Activated T-helper 2 cell treated with anti-CD3 and anti-CD28 coated beads, Interferon-gamma antibody, Interleukin-2, Interleukin-4, amounts not matched to agents 10 μg/mL and 5 μg/mL and 100 μg/mL, durations not matched to agents 14 hours and 24 hours and 36 hours (primary cell): Measurements from ENCODE around the gene NTM. TPM values are rescaled to one million over a fixed set of nuclear protein-coding genes. Genes with fewer than 3 reads are reported as not detected.

Experiments used
- DNase-seq: peaks from one replicate; pipeline ENCODE4 v3.0.0; 2021; ENCODE audit warnings: low spot score
- H3K27ac Mint-ChIP-seq: one replicate; pipeline ENCODE4 v1.8.0; 2021; ENCODE audit warnings: mixed read lengths
- H3K27me3 Mint-ChIP-seq: one replicate; pipeline ENCODE4 v1.8.0; 2021; ENCODE audit warnings: low read depth, mixed read lengths
- H3K36me3 Mint-ChIP-seq: one replicate; pipeline ENCODE4 v1.8.0; 2021; ENCODE audit warnings: low read depth, mixed read lengths
- H3K4me1 Mint-ChIP-seq: one replicate; pipeline ENCODE4 v1.8.0; 2021; ENCODE audit warnings: low read depth, mixed read lengths
- H3K4me3 Mint-ChIP-seq: one replicate; pipeline ENCODE4 v1.8.0; 2021; ENCODE audit warnings: low read depth, mild to moderate bottlenecking, moderate library complexity, mixed read lengths
- H3K9me3 Mint-ChIP-seq: one replicate; pipeline ENCODE4 v1.8.0; 2021; ENCODE audit warnings: mixed read lengths
- intact Hi-C: fragments of 100-400 bp; cut with micrococcal nuclease; formaldehyde crosslinking; loops from one replicate; pipeline ENCODE4 v1.15.1; 2023
- total RNA-seq: library from RNA; stranded (reverse); gene quantifications from 2 replicates; pipeline ENCODE4 v1.2.3, GENCODE V29; 2022

The NTM gene
- total RNA-seq, 1 donor from 2014 or later = not detected

DNA sequence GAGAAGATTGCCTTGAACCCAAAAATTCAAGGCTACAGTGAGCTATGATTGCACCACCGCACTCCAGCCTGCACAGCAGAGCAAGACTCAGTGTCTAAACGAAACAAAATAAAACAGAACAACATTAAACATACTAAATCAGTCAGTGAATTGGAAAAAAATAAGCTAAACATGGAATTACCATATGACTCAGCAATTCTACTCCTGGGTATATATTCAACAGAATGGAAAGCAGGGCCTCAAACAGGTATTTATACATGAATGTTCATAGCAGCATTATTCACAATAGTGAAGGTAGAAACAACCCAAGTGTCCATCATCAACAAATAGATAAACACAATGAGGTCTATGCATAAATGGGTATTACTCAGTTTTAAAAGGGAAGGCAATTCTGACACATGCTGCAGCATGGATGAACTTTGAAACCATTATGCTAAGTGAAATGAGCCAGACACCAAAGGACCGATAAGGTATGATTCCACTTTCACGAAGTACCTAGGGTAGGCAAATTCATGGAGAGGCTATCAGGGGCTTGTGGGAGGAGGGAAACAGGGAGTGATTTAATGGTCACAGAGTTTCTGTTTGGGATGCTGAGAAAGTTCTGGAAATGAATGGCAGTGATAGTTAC, 15.5 kb downstream of the NTM start:
- no peak overlapping the region for H3K4me3 Mint-ChIP-seq
- H3K4me1 Mint-ChIP-seq = no peaks in the 10 kb centered on the region
- DNase-seq = no peak
- no peaks in the 10 kb centered on the region for H3K27me3 Mint-ChIP-seq
- intact Hi-C loops = no loop called here
- H3K27ac Mint-ChIP-seq = no peak overlapping the region
- H3K36me3 Mint-ChIP-seq = no peaks in the 10 kb centered on the region
- no peaks in the 10 kb centered on the region for H3K9me3 Mint-ChIP-seq

DNA sequence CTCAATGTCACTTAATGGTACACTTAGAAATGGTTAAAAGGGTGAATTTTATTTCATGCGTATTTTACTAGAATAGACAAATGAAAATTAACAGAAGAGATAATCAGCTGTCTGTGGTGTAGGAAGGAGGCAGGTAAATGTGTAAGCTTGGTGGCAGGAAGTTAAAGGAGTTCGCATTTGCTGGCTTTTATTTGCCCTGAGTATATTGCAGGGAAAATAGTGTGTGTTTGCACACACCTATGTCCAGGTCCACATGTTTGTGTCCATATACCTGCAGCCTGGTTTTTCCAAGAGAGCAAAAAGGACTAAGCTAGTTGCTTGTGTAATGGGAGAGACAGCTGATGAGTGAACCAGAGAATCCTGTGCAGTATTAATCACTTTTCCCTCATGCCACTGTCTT, 16.0 kb downstream of the NTM start:
- H3K9me3 Mint-ChIP-seq = no peaks in the 10 kb centered on the region
- no peaks in the 10 kb centered on the region for H3K27me3 Mint-ChIP-seq
- intact Hi-C loops = no loop called here
- H3K36me3 Mint-ChIP-seq = no peaks in the 10 kb centered on the region
- no peak overlapping the region for H3K4me3 Mint-ChIP-seq
- no peak for DNase-seq
- no peak overlapping the region for H3K27ac Mint-ChIP-seq
- no peaks in the 10 kb centered on the region for H3K4me1 Mint-ChIP-seq

DNA sequence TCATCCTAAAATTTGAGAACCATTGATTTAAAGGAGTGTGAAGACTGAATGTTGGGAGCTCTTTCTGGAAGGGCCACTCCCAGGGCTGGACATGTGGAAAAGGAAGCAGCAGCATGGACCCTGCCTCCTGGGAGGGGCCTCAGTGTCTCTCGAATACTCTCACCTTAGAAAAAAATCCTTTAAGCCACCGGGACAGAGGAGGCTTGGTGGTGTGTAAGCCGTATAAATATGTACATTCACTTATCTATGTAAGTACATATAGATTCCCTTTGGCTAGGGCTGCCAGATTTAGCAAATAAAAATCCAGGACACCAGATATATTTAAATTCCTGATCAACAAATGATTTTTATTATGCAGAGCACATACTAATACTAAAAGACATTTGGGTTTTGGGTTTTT, 17.6 kb downstream of the NTM start:
- Mint-ChIP-seq H3K27me3 (no peaks in the 10 kb centered on the region), H3K36me3 (no peaks in the 10 kb centered on the region), H3K4me3 (no peak overlapping the region), H3K9me3 (no peaks in the 10 kb centered on the region), H3K27ac (no peak overlapping the region), H3K4me1 (no peaks in the 10 kb centered on the region)
- no peak for DNase-seq
- intact Hi-C loops = no loop called here

DNA sequence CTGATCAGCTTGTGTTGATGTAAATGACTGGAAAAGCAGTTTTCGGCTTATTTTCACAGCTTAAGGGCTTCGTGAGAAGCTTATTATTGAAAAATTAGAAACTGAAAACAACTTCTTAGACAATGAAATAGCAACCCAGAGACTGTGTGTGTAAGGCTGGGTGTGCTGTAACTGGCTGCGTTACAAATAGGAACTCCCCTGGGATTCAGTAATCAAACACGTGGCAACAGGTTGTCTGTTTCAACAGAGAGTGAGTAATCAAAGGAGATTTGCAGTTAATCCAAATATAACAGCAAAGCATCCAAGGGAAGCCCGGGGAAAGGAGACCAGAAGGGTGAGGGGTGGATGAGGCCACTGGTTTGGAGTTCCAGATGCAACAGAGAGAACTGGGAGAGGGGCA, 19.2 kb downstream of the NTM start:
- no peaks in the 10 kb centered on the region for H3K9me3 Mint-ChIP-seq
- intact Hi-C loops = no loop called here

DNA sequence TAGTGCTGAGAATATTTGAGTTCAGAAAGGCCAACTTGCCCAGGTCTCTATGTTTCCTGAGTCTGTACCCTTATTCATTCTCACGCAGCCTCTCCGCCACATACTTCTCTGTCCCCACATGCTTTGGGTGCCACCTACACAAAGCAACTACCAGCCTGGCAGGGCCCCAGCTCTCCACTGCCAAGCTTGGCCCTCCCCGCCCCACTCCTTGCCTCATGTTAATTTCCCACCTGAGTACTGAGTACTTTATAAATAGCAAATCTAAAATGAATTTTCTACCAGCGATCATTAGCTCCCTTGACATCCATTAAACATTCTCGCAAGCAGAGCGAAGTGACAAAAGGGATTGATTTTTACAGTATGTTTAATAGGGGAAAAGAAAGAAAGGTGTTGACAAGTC, 20.8 kb downstream of the NTM start:
- intact Hi-C loops = no loop called here

More for the DNA sequence above, 19.2 kb downstream of the NTM start:
- Mint-ChIP-seq H3K4me3 (no peak overlapping the region), H3K27me3 (no peaks in the 10 kb centered on the region), H3K27ac (no peak overlapping the region), H3K36me3 (no peaks in the 10 kb centered on the region), H3K4me1 (no peaks in the 10 kb centered on the region)
- DNase-seq = no peak

DNA sequence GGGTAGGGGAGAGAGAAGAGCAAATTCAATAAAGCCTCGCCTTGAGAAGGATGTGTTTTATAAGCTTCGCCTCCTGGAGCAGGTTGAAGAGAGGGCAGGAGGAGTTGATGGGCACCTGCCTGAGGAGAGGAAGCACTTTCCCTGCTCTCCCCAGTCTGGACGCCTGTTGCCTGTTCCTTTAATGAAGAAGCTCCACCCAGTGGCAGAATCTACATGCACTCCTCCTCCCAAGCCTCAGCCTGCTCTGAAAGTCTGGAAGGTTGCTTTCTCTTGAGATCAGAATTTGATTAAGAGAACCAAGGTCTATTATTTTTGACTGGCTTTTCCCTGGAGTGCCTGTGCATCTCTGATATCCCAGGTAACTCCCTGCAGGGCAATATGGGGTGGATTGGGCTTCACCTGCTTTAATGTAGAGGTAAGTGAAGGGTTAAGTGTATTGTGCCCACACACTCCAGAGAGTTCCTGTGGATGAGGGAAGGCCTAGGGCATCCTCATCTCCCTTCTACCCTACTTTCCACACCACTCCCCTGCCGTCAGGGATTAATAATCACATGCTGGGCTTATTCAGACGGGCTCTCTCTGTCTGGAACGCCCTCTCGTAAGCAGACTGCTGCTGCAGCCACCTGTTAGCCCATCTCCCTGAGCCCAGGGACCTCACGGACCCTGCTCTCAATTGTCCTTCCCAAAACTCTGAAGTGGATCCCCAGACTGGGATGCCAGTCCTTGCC, 22.3 kb downstream of the NTM start:
- no peaks in the 10 kb centered on the region for H3K27me3 Mint-ChIP-seq
- no peaks in the 10 kb centered on the region for H3K4me1 Mint-ChIP-seq
- intact Hi-C loops = no loop called here
- H3K27ac Mint-ChIP-seq = no peak overlapping the region
- no peak for DNase-seq
- no peak overlapping the region for H3K4me3 Mint-ChIP-seq
- no peaks in the 10 kb centered on the region for H3K9me3 Mint-ChIP-seq
- no peaks in the 10 kb centered on the region for H3K36me3 Mint-ChIP-seq

More for the DNA sequence above, 20.8 kb downstream of the NTM start:
- H3K4me3 Mint-ChIP-seq = no peak overlapping the region
- no peak overlapping the region for H3K27ac Mint-ChIP-seq
- no peaks in the 10 kb centered on the region for H3K4me1 Mint-ChIP-seq
- H3K36me3 Mint-ChIP-seq = no peaks in the 10 kb centered on the region
- H3K27me3 Mint-ChIP-seq = no peaks in the 10 kb centered on the region
- DNase-seq = no peak
- H3K9me3 Mint-ChIP-seq = no peaks in the 10 kb centered on the region

DNA sequence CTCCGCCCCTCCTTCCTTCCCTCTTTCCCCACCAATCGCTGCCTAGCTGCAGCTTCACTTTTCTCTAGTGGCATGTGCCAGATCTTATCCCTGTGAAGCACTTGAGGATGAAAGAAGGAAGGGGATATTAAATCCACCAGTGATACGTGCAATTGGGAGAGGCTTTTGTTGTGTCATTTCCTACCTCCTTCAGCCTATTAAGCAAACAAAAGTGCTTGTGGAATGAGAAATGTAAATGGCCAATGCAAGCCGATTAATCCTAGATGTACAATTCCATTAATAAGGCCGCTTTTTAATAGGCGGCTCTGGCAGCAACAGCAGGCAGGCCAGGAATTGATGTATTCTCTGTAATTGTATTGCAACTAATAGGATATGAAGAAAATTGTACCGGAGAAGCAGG, 23.3 kb downstream of the NTM start:
- Mint-ChIP-seq H3K36me3 (no peaks in the 10 kb centered on the region), H3K4me1 (no peaks in the 10 kb centered on the region), H3K27ac (no peak overlapping the region), H3K4me3 (no peak overlapping the region), H3K27me3 (no peaks in the 10 kb centered on the region), H3K9me3 (no peaks in the 10 kb centered on the region)
- DNase-seq = no peak
- intact Hi-C loops = no loop called here

DNA sequence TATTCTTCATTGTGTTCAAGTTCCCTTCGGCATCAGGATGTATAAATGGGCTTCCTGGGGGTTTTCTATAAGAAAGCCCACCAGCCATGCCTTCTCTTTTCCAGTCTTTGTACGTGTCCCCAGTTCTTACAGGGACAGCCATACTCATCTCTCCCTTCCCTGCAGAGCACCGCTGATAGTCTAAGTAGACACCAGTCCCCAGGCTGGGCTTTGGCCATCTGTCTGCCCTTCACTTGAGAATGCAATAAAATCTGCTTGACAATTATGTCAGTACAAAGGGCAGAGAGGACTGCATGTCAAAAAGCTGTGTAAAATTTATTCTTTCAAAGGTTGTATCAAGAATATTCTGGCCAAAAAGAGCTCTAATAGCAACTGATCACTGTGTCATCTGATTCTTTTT, 27.3 kb downstream of the NTM start:
- DNase-seq = no peak
- Mint-ChIP-seq H3K36me3 (no peaks in the 10 kb centered on the region), H3K4me1 (no peaks in the 10 kb centered on the region), H3K27ac (no peak overlapping the region), H3K9me3 (no peaks in the 10 kb centered on the region), H3K27me3 (no peaks in the 10 kb centered on the region), H3K4me3 (no peak overlapping the region)
- intact Hi-C loops = no loop called here

DNA sequence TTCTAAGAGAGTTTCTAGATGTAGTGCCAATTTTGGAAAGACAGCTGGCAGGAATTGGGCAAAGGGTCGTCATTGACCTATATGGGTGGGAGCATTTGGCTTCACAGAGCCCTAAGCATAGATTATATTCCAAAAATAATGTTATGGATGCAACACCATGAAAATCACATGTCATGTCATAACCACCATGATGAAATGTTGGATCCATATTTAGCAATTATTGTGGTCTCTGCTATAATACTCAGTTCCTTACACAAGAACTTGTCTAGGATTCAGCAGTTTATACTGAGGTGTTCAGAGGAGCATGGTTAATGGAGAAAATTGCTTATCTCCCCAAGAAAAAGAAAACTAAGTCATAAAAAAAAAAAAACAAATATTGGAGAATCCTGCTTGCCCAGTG, 31.6 kb downstream of the NTM start:
- Mint-ChIP-seq H3K36me3 (no peaks in the 10 kb centered on the region), H3K27me3 (no peaks in the 10 kb centered on the region), H3K4me1 (no peaks in the 10 kb centered on the region), H3K4me3 (no peak overlapping the region), H3K27ac (no peak overlapping the region), H3K9me3 (no peaks in the 10 kb centered on the region)
- intact Hi-C loops = no loop called here
- no peak for DNase-seq

DNA sequence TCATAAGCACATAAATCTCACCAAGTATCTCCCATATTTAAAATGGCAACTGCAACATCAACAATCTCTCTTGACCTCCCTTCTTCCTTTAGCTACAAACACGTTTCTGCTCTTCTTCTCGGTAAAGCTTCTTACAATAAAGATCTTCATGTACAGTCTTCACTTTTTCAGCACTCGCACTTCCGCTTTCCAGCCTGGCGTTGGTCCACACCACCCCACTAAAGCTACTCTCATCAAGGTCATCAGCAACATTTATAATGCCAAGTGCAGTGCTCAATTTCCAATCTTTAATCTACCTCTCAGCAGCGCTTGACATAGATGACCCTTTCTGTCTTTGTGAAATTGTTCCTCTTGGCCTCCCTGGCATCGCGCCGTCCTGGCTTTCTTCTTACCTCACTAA, 33.6 kb downstream of the NTM start:
- H3K9me3 Mint-ChIP-seq = no peaks in the 10 kb centered on the region

DNA sequence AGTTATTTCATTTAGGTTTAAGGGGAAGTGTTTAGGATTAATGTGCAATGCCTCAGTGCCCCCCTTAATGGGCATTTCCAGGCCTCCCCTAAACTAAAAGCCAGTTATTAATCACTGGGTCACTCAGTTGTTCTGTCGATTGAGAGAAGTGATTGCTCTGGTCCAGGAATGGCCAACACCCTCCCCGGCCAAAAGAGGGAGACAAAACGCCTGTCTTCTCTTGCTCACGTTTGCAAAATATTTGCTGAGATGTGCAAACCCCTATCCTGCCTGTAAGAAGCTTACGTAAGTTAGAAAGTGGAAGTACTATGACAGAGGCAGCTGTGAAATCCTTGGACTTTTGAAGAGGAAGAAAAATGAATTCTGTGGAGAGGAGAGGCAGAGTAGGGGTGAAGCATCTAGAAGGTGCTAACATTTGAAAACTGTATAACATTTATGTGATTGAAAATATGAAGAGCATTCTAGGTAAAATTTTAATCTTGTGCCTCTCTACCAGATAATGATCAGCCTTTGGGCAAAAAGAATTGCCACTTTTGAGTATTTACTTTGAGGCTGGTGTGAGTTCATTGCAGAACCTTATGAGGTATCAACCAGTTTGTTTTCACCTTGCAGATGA, 37.7 kb downstream of the NTM start:
- Mint-ChIP-seq H3K27ac (no peak overlapping the region), H3K4me1 (no peaks in the 10 kb centered on the region), H3K27me3 (no peaks in the 10 kb centered on the region), H3K9me3 (no peaks in the 10 kb centered on the region), H3K4me3 (no peak overlapping the region), H3K36me3 (no peaks in the 10 kb centered on the region)
- intact Hi-C loops = no loop called here
- no peak for DNase-seq

More for the DNA sequence above, 33.6 kb downstream of the NTM start:
- H3K27ac Mint-ChIP-seq = no peak overlapping the region
- no peaks in the 10 kb centered on the region for H3K27me3 Mint-ChIP-seq
- H3K4me1 Mint-ChIP-seq = no peaks in the 10 kb centered on the region
- H3K36me3 Mint-ChIP-seq = no peaks in the 10 kb centered on the region
- no peak for DNase-seq
- intact Hi-C loops = no loop called here
- H3K4me3 Mint-ChIP-seq = no peak overlapping the region

DNA sequence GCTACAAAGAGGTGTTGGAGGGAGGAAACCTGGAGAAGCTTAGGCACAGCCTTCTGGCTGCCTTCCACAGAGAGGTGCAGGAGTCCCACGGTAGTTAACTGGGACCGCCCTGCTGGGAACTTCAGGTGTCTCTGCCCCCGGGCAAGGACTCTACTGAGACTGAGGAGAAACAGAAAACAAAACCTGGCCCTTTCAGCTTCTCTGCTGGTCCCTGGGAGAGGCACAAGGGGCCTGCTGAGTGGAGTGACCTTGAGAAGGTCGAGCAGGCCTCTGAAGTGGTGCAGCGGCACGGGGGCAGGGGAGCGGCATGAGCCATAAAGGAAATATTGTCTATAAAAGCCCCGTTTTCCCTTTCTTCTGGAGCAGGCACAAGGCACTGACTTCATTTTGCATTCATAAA, 38.9 kb downstream of the NTM start:
- Mint-ChIP-seq H3K36me3 (no peaks in the 10 kb centered on the region), H3K4me1 (no peaks in the 10 kb centered on the region), H3K9me3 (no peaks in the 10 kb centered on the region), H3K27me3 (no peaks in the 10 kb centered on the region), H3K4me3 (no peak overlapping the region), H3K27ac (no peak overlapping the region)
- intact Hi-C loops = no loop called here
- no peak for DNase-seq

DNA sequence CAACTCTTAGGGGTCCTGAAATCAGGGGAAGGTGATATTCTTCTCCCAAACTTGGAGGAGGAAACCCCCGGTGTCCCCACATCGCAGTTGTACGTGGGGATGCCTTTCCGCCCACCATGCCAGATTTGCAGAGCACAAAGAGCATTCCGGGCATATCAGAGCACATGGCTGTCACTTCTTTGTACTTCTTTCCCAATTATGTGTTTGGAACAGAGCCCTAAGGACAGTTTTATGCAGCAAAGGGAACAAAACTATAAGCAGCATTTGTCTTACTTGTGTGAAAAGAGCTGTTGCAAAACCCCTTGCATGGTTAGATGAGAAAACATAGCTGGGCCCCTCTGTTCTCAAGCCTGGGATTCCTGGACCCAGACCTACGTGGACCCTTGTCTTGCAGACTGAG, 41.2 kb downstream of the NTM start:
- Mint-ChIP-seq H3K4me3 (no peak overlapping the region), H3K36me3 (no peaks in the 10 kb centered on the region), H3K4me1 (no peaks in the 10 kb centered on the region), H3K27ac (no peak overlapping the region), H3K27me3 (no peaks in the 10 kb centered on the region), H3K9me3 (no peaks in the 10 kb centered on the region)
- DNase-seq = no peak
- intact Hi-C loops = no loop called here
